Mesenchymal stem cell (in vitro differentiated cells and primary cell): ENCODE results near the gene SNCB.

ENCODE experiments used
- DNase-seq: peaks from one replicate; pipeline ENCODE4 v3.0.0-alpha.2; 2013
- H2AFZ ChIP-seq: one replicate; pipeline ENCODE4 v1.6.1; 2013; ENCODE audit warnings: low read depth, mild to moderate bottlenecking, control low read depth, inconsistent platforms, low read length, moderate library complexity
- H2AK5ac ChIP-seq: 2 replicates; pipeline ENCODE4 v1.6.1; 2013; ENCODE audit warnings: low read length, moderate library complexity, mild to moderate bottlenecking, inconsistent platforms; ENCODE audit not compliant: severe bottlenecking
- H2BK120ac ChIP-seq: one replicate; pipeline ENCODE4 v1.6.1; 2013; ENCODE audit warnings: low read depth, mild to moderate bottlenecking, inconsistent platforms, low read length, moderate library complexity
- H2BK12ac ChIP-seq, 2 experiments: one replicate each; pipeline ENCODE4 v1.6.1; 2013; ENCODE audit warnings: inconsistent platforms in 2 of 2, low read length in 2 of 2, mild to moderate bottlenecking in 2 of 2, moderate library complexity in 2 of 2, control low read depth in 1 of 2
- H2BK15ac ChIP-seq: one replicate; pipeline ENCODE4 v1.6.1; 2013; ENCODE audit warnings: mild to moderate bottlenecking, low read depth, inconsistent platforms; ENCODE audit not compliant: poor library complexity, severe bottlenecking
- H2BK5ac ChIP-seq: 2 replicates; pipeline ENCODE4 v1.6.1; 2013; ENCODE audit warnings: low read depth, mild to moderate bottlenecking, low read length, control low read depth, inconsistent platforms; ENCODE audit not compliant: poor library complexity, severe bottlenecking
- H3K14ac ChIP-seq, 2 experiments: one replicate each; pipeline ENCODE4 v1.6.1; 2013; ENCODE audit warnings: inconsistent platforms in 2 of 2, low read length in 2 of 2, control low read depth in 1 of 2, mild to moderate bottlenecking in 1 of 2, moderate library complexity in 1 of 2
- H3K18ac ChIP-seq, 2 experiments: one replicate each; pipeline ENCODE4 v1.6.1; 2013; ENCODE audit warnings: inconsistent platforms in 2 of 2, low read length in 2 of 2, control low read depth in 1 of 2, low read depth in 1 of 2, mild to moderate bottlenecking in 1 of 2
- H3K23ac ChIP-seq, 2 experiments: one replicate each; pipeline ENCODE4 v1.6.1; 2013; ENCODE audit warnings: inconsistent platforms in 2 of 2, low read length in 2 of 2, mild to moderate bottlenecking in 2 of 2, moderate library complexity in 2 of 2, control low read depth in 1 of 2
- H3K27ac ChIP-seq: 2 replicates; pipeline ENCODE4 v1.5.1; 2013; ENCODE audit warnings: mild to moderate bottlenecking, moderate library complexity, low read length, control low read depth, inconsistent platforms; ENCODE audit not compliant: poor library complexity, severe bottlenecking
- H3K27me3 ChIP-seq, 2 experiments: 2 replicates each; pipeline versions ENCODE4 v1.6.1 to v1.7.0; 2013; ENCODE audit warnings: low read length in 2 of 2, mild to moderate bottlenecking in 2 of 2, moderate library complexity in 2 of 2, control low read depth in 1 of 2, inconsistent platforms in 1 of 2; ENCODE audit not compliant: control insufficient read depth in 1 of 2, insufficient read depth in 1 of 2
- H3K36me3 ChIP-seq, 2 experiments: 2 replicates each; pipeline versions ENCODE4 v1.6.1 to v1.7.0; 2013; ENCODE audit warnings: low read length in 2 of 2, control low read depth in 1 of 2, inconsistent platforms in 1 of 2, low read depth in 1 of 2, mild to moderate bottlenecking in 1 of 2; ENCODE audit not compliant: insufficient read depth in 2 of 2, control insufficient read depth in 1 of 2
- H3K4ac ChIP-seq, 2 experiments: one replicate each; pipeline ENCODE4 v1.6.1; 2013; ENCODE audit warnings: inconsistent platforms in 2 of 2, low read length in 2 of 2, mild to moderate bottlenecking in 2 of 2, moderate library complexity in 2 of 2, control low read depth in 1 of 2, low read depth in 1 of 2
- H3K4me1 ChIP-seq: 2 replicates; pipeline ENCODE4 v1.6.1; 2013; ENCODE audit warnings: low read depth, low read length, control low read depth; ENCODE audit not compliant: control insufficient read depth, insufficient read depth
- H3K4me2 ChIP-seq: 2 replicates; pipeline ENCODE4 v1.6.1; 2013; ENCODE audit warnings: low read length, mild to moderate bottlenecking, inconsistent platforms; ENCODE audit not compliant: poor library complexity, severe bottlenecking
- H3K4me3 ChIP-seq, 2 experiments: 2 replicates each; pipeline versions ENCODE4 v1.5.1 to v1.7.0; 2013; ENCODE audit warnings: low read length in 2 of 2, mild to moderate bottlenecking in 2 of 2, control low read depth in 1 of 2, low read depth in 1 of 2; ENCODE audit not compliant: insufficient read depth in 1 of 2
- H3K79me1 ChIP-seq: replicated peaks from 2 replicates; pipeline ENCODE4 v1.6.1; 2013; ENCODE audit warnings: mild to moderate bottlenecking, control low read depth, low read length, inconsistent platforms; ENCODE audit not compliant: poor library complexity, severe bottlenecking
- H3K9ac ChIP-seq: 2 replicates; pipeline ENCODE4 v1.7.0; 2013; ENCODE audit warnings: mild to moderate bottlenecking, low read length, moderate library complexity
- H3K9me3 ChIP-seq: 2 replicates; pipeline ENCODE4 v1.7.0; 2013; ENCODE audit warnings: mild to moderate bottlenecking, low read length; ENCODE audit not compliant: control insufficient read depth
- H4K8ac ChIP-seq: one replicate; pipeline ENCODE4 v1.6.1; 2013; ENCODE audit warnings: inconsistent platforms, mild to moderate bottlenecking, low read length, moderate library complexity
- H4K91ac ChIP-seq: one replicate; pipeline ENCODE4 v1.6.1; 2013; ENCODE audit warnings: mild to moderate bottlenecking, low read length, inconsistent platforms
- WGBS: methylation state at CpG from one replicate; pipeline ENCODE4 v1.1.7; 2013; ENCODE audit warnings: mixed read lengths; 5-methylcytosine and 5-hydroxymethylcytosine counted together

SNCB gene

GRCh38 chr5:176638437-176638836 lies 8.1 kb upstream of the SNCB start:
- H2BK12ac ChIP-seq: no peak overlapping the region
- no peak overlapping the region for H2AK5ac ChIP-seq
- no peak overlapping the region for H3K4me2 ChIP-seq
- no peak overlapping the region for H2BK5ac ChIP-seq
- H4K91ac ChIP-seq: no peak overlapping the region
- H3K79me1 ChIP-seq: no peaks in the 10 kb centered on the region
- peaks cover 6% of the 10 kb centered on the region for H3K9me3 ChIP-seq
- peaks cover 3% of the 10 kb centered on the region for H3K4me1 ChIP-seq
- no peak overlapping the region for H3K9ac ChIP-seq
- no peak overlapping the region for H3K18ac ChIP-seq
- no peak overlapping the region for H2BK15ac ChIP-seq
- H4K8ac ChIP-seq: no peak overlapping the region
- no peak overlapping the region for H3K4ac ChIP-seq
- no peak overlapping the region for H2AFZ ChIP-seq
- no peak overlapping the region for H3K4me3 ChIP-seq
- H2BK120ac ChIP-seq: no peak overlapping the region
- peaks cover 34 to 40% of the 10 kb centered on the region in 2 experiments for H3K27me3 ChIP-seq
- whole genome bisulfite sequencing: 89% methylated on average over 3 of the region's 3 CpGs
- H3K14ac ChIP-seq: no peak overlapping the region
- no peak overlapping the region for H3K27ac ChIP-seq
- H3K23ac ChIP-seq: no peak overlapping the region
- no peak for DNase-seq
- no peaks in the 10 kb centered on the region for H3K36me3 ChIP-seq

DNA sequence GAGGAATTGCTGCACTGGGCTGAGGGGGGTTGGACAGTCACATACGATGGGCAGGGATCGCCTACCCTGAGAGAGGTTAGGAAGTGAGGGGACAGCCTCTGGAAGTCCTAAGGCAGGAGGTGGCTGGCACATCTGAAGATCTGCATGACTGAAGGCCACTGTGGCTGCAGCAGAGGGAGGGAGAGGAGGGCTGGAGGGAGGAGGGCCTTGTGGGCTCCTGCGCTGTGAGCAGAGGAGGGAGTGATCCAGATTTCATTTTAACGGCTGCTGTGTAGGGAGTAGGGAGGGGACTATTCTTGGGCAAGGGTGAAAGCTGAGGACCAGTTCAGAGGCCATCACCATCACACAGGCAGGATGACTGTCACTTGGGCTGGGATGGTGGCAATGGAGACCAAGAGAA lies 7.2 kb upstream of the SNCB start:
- Histone ChIP-seq H3K27me3 (peaks cover 42 to 49% of the 10 kb centered on the region in 2 experiments), H2BK15ac (no peak overlapping the region), H3K36me3 (no peaks in the 10 kb centered on the region), H3K14ac (no peak overlapping the region), H2BK12ac (no peak overlapping the region), H3K18ac (no peak overlapping the region), H3K9me3 (peaks cover 6% of the 10 kb centered on the region), H4K91ac (no peak overlapping the region), H3K27ac (no peak overlapping the region), H3K4ac (no peak overlapping the region), H2BK5ac (no peak overlapping the region), H3K4me2 (no peak overlapping the region), H3K9ac (no peak overlapping the region), H3K4me3 (no peak overlapping the region), H4K8ac (no peak overlapping the region), H3K4me1 (peaks cover 2% of the 10 kb centered on the region), H2AFZ (no peak overlapping the region), H3K79me1 (no peaks in the 10 kb centered on the region), H2AK5ac (no peak overlapping the region), H2BK120ac (no peak overlapping the region), H3K23ac (no peak overlapping the region)
- 65% methylated on average over 4 of the region's 4 CpGs for WGBS
- no peak for DNase-seq

DNA sequence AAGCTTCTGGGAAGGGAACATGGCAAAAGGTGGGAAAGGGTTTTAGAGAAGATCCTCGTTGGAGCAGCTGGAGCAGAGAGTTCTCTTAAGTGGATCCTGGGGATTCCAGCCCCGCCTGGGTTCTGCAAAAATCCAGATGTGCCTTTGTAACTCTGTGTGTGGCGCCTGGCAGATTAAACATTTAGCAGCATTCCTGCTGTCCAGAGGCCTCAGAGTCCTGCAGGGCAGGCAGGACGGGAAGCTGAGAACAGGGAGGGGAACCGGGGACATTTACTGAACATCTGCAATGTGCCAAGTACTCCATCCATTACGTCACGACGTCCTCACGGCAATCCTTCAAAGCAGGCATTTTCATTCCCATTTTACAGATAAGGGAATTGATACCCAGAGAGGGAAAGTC lies 6.1 kb upstream of the SNCB start:
- WGBS: 61% methylated on average over 9 of the region's 9 CpGs
- Histone ChIP-seq H4K91ac (no peak overlapping the region), H2BK5ac (no peak overlapping the region), H3K79me1 (no peaks in the 10 kb centered on the region), H3K27ac (no peak overlapping the region), H3K4me2 (no peak overlapping the region), H3K18ac (no peak overlapping the region), H3K27me3 (peaks cover 49 to 57% of the 10 kb centered on the region in 2 experiments), H2AK5ac (no peak overlapping the region), H2BK120ac (no peak overlapping the region), H3K9me3 (peaks cover 6% of the 10 kb centered on the region), H2AFZ (no peak overlapping the region), H3K14ac (no peak overlapping the region), H2BK15ac (no peak overlapping the region), H3K36me3 (no peaks in the 10 kb centered on the region), H3K4ac (no peak overlapping the region), H2BK12ac (no peak overlapping the region), H3K9ac (no peak overlapping the region), H4K8ac (no peak overlapping the region), H3K4me3 (no peak overlapping the region), H3K4me1 (peaks cover 2% of the 10 kb centered on the region), H3K23ac (no peak overlapping the region)
- no peak for DNase-seq

DNA sequence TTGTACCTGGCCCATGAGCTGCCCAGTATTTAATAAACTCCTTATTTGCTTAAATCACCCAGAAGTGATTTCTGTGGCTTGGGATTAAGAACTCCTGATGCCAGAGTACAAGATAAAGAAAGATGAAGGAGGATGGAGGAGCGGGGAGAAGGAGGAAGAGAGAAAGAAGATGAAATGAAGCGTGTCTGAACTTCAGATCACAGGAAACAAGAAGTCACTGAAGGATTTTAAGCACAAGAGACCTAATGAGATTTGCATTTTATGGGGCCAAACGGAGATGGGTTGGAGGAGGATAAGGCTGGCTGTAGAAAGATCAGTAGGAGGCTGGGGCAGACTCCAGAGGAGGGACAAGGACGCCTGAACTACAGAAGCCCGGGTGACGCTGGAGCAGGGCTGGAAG lies 3.3 kb upstream of the SNCB start:
- Histone ChIP-seq H3K14ac (no peak overlapping the region), H3K27ac (no peak overlapping the region), H2AK5ac (no peak overlapping the region), H4K91ac (no peak overlapping the region), H3K4me2 (no peak overlapping the region), H3K79me1 (no peaks in the 10 kb centered on the region), H3K36me3 (no peaks in the 10 kb centered on the region), H2BK5ac (no peak overlapping the region), H2AFZ (no peak overlapping the region), H4K8ac (no peak overlapping the region), H2BK15ac (no peak overlapping the region), H3K9me3 (peaks cover 6% of the 10 kb centered on the region), H3K4me3 (no peak overlapping the region), H3K4me1 (peaks cover 20% of the 10 kb centered on the region), H2BK120ac (no peak overlapping the region), H2BK12ac (no peak overlapping the region), H3K9ac (no peak overlapping the region), H3K27me3 (peaks cover 73 to 83% of the 10 kb centered on the region in 2 experiments), H3K18ac (no peak overlapping the region), H3K4ac (no peak overlapping the region), H3K23ac (no peak overlapping the region)
- DNase-seq: no peak
- 40% methylated on average over 6 of the region's 6 CpGs for WGBS
